ENCODE data around the gene PFN3.

GRCh38 chr5:177431317-177432142, 31.1 kb upstream of the PFN3 start:
- TF ChIP-seq CTCF (IDR thresholded peaks at IDR 0.05; ENCODE audit: borderline replicate concordance, extremely low read depth, low read length, poor library complexity, severe bottlenecking) = peak; percentile 3
- no peak for TF ChIP-seq EZH2 (IDR thresholded peaks at IDR 0.05; ENCODE audit: borderline replicate concordance, low read depth, low read length, severe bottlenecking)
